ENCODE measurements around the gene C1QTNF3.
"Not testable (repeated sequence)": the region's sequence is repeated elsewhere in the genome, so short reads cannot be mapped to it uniquely, and the experiment has no call there.

The C1QTNF3 gene, protein sequence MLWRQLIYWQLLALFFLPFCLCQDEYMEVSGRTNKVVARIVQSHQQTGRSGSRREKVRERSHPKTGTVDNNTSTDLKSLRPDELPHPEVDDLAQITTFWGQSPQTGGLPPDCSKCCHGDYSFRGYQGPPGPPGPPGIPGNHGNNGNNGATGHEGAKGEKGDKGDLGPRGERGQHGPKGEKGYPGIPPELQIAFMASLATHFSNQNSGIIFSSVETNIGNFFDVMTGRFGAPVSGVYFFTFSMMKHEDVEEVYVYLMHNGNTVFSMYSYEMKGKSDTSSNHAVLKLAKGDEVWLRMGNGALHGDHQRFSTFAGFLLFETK

DNA sequence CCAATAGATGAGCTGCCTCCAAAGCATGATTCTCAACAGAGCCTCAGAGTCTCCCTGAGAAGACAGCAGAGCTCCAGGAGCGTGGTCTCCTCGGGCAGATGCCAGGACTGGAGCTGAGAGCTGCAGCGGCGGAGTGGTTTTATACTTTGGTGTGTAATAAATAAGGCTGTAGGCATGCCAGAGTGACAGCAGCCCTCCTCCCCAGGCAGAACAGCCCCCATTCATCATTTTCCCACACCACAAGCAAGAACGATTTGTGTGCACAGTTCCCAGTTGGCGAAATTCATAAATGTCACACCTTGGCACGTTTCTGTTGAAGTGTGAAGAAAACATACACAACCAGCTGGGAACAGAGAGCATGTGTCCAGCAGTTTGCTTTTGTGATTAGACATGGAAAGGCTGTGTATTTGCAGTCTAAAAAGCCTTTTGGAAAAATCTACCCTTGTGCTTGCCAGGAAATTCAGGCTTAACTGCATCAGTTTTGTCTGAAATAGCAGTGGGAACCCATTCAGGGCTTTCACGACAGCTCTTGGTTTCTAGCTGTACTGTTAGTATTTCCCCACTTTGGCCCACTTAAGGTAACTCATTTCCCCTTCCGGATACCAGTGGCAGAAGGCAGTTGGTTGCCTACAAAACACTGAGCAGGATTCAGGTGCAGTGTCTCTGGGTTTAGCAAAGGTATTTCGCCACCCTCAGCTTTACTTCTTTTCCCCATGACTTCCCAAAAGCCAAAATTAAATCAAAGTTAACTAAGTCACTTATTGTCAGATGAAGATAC is at the start of gene C1QTNF3:
TSS of gene C1QTNF3 (minus strand) at position 115 of the 778 bp plus-strand sequence. CDS start at position 27, 88 bp downstream.
- Mint-ChIP-seq H3K27me3 (no peaks in the 10 kb centered on the region), H3K4me3 (no peak within 1 kb of the TSS)

DNA sequence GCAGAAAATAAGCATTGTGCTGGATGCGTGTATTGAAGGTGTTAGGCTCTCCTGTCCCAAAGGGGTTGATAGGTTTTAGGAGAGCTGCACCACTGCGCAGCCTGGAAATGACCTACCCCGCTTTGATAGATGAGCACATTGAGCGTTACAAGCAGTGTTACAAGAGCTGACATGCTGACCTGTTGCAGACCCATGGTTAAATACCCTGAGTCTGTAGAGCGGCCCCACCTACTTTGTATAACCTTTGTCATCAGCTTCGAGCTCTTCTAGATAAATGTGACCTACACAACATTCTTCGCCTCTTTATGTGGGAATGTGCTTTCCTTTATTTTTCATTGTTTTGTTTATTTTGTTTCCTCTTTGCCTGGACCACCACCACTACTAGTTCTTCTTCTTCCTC is 48.0 kb upstream of the C1QTNF3 start:
- not testable (repeated sequence) for DNase-seq, ATAC-seq, H3K4me3 Mint-ChIP-seq, H3K9me3 Mint-ChIP-seq, H3K27me3 Mint-ChIP-seq, H3K27ac Mint-ChIP-seq, H3K4me1 Mint-ChIP-seq

More for the DNA sequence above, at the start of gene C1QTNF3:
- H3K9me3 Mint-ChIP-seq = no peaks in the 10 kb centered on the region
- no peaks in the 10 kb centered on the region for H3K4me1 Mint-ChIP-seq
- H3K27ac Mint-ChIP-seq = no peak within 1 kb of the TSS
- DNase-seq = no peak
- no peak for ATAC-seq

DNA sequence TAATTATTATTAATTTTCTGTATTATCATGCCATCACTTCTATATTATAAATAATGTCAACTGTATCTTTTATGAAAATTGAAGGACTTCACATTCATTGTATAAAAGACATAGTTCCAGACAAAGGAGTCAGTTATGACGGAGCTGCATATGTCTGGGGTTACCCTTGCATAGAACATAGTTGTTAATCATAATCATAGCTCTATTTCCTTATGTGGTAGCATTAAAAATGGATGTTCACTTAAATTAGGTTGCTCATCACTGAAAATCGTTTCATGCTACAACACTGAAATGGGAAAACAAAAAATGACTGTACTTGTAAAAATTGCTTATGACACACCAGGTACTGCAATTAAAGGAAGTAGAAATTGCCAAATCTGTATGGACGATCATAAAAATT is 46.8 kb upstream of the C1QTNF3 start:
- not testable (repeated sequence) for H3K4me1 Mint-ChIP-seq, H3K9me3 Mint-ChIP-seq, ATAC-seq, H3K27ac Mint-ChIP-seq, H3K27me3 Mint-ChIP-seq, DNase-seq, H3K4me3 Mint-ChIP-seq

DNA sequence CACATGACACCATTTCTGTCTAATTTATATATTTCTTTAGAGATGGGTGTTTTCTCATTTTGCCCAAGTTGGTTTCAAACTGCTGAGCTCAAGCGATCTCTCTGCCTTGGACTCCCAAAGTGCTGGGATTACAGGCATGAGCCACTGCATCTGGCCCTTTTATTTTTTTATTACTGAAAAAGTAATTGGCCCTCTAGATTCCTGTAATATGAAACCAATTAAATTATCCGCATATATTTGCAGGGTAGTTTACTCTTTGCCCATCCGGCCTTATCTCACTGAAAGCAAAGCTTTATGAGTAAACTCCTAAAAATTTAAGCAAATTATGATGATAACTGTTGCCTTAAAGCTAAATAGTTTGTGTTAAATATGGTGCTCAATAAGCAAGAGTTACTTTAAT is 44.7 kb upstream of the C1QTNF3 start:
- H3K9me3 Mint-ChIP-seq, H3K27ac Mint-ChIP-seq, H3K27me3 Mint-ChIP-seq, ATAC-seq, DNase-seq, H3K4me3 Mint-ChIP-seq, H3K4me1 Mint-ChIP-seq: not testable (repeated sequence)

DNA sequence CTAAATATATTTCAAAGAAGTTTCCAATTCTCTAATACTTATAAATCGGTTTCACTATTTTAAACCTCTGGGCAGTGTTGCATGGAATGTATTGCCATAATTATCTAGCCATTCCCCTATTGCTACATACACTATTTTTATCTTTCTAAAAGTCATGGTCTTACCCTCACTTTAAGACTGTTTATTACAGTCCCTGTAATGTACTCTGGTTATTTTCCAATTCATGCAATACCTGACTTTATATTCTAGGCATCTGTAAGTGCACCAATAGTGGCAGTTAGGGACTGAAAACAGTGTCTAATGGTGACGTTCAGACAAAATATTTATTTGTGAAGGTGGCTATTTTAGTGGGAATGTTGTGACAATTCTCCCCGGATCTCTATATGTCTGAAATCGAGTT is 40.9 kb upstream of the C1QTNF3 start:
- H3K27ac Mint-ChIP-seq = not testable (repeated sequence)

DNA sequence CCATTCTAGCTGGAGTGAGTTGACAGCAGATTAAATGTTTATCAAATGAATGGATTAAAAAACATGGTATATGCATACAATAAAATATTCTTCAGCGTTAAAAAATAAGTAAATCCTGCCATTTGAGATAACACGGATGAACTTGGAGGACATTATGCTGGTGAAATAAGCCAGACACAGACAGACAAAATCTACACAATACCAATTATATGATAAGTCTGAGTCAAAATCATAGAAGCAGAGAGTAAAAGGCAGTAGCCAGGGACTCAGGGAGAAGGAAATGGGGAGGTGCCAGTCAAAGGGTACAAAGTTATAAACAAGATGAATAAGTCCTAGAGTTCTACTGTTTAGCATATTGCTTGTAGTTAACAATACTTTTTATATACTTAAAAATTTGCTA is 36.5 kb upstream of the C1QTNF3 start:
- not testable (repeated sequence) for H3K27ac Mint-ChIP-seq, H3K4me1 Mint-ChIP-seq, H3K9me3 Mint-ChIP-seq

More for the DNA sequence above, 40.9 kb upstream of the C1QTNF3 start:
- not testable (repeated sequence) for H3K4me1 Mint-ChIP-seq, H3K9me3 Mint-ChIP-seq, DNase-seq, ATAC-seq, H3K27me3 Mint-ChIP-seq, H3K4me3 Mint-ChIP-seq

DNA sequence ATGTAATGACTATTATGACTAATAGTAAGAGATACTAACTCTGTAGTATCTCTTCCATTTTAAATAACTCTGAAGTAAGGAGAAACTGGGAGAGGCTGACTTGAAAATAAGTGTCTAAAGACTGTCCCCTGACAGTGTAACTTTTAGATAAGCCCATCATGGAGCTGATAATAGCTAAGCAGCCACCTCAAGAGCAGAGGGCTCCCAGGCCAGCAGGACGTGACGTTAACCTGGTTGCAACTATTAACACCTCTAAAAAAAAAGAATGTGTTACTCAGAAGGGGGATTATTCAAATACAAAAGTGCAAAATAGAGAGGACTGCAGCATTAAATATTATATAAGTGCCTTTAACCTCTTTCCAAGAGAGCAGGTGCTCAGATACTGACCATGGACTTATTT is 34.6 kb upstream of the C1QTNF3 start:
- H3K27ac Mint-ChIP-seq, ATAC-seq, H3K9me3 Mint-ChIP-seq, H3K4me1 Mint-ChIP-seq, H3K27me3 Mint-ChIP-seq, H3K4me3 Mint-ChIP-seq, DNase-seq: not testable (repeated sequence)

More for the DNA sequence above, 36.5 kb upstream of the C1QTNF3 start:
- DNase-seq, H3K4me3 Mint-ChIP-seq, H3K27me3 Mint-ChIP-seq, ATAC-seq: not testable (repeated sequence)

DNA sequence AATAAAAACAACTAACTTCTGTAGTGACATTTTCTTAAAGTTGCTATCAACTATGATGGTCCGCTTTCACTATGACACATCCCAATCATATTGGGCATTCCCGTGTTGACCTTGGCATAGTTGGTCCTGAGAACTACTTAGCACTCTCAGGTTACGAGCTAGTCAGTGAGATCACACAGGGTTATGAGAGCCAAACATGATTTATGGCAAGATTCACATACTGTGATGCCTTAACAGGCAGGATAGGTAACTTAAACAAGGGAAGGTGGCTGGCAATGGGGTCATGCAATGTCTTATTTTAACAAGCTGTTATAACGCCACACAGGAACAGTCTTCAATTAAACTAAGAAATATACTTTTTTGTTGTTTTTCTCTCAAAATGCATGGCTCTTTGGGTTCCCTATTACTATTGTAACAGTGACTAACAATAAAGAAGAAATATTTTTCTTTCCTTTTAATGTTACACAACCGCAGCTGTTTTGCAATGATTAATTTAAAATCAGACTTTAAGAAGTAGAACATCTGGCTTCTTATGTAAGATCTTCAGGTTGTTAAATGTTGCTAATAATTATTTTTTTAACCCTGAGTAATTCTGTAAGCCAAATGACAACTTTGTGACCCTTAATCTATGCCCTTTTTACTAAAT is 33.8 kb upstream of the C1QTNF3 start:
- not testable (repeated sequence) for H3K4me1 Mint-ChIP-seq, H3K9me3 Mint-ChIP-seq, H3K4me3 Mint-ChIP-seq, H3K27me3 Mint-ChIP-seq, ATAC-seq, DNase-seq, H3K27ac Mint-ChIP-seq

DNA sequence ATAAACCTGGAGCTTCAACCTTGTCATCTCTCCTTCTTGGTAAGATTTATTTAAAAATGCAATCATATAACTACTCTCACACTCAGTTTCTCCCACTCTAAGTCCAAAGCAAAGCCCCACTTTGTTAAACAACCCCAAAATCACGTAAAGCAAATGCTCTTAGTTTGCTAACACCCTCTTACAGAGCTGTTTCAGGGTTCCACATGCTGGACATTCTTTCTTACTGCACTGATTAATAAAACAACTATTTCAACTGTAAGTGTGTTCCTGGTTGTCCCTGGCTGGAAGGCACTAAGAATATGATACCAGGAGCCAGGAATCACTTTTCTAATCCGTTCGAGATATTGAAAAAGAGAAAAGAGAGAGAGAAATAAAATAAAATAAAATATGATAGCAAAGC is 31.5 kb upstream of the C1QTNF3 start:
- not testable (repeated sequence) for ATAC-seq, H3K27me3 Mint-ChIP-seq, H3K4me3 Mint-ChIP-seq, DNase-seq, H3K4me1 Mint-ChIP-seq, H3K9me3 Mint-ChIP-seq, H3K27ac Mint-ChIP-seq

DNA sequence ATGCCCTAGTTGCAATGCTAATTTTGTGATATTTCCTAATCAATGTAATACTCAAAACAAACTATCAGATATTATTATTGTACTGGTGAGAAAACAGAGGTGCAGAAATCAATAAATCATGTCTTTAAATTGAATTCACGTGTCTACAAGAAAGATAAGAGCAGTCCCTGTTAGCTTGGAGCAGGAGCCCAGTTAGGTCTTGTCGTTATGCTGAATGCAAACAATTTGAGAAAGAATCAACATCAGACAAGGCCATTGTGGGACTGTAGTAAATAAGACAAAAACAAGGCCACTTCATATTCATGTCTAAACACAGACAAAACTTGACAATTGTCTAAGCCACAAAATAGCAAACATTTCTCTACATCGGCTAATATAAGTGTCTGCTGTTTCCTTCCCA is 31.1 kb upstream of the C1QTNF3 start:
- ATAC-seq, H3K9me3 Mint-ChIP-seq, H3K4me1 Mint-ChIP-seq, H3K4me3 Mint-ChIP-seq, H3K27me3 Mint-ChIP-seq, H3K27ac Mint-ChIP-seq, DNase-seq: not testable (repeated sequence)

DNA sequence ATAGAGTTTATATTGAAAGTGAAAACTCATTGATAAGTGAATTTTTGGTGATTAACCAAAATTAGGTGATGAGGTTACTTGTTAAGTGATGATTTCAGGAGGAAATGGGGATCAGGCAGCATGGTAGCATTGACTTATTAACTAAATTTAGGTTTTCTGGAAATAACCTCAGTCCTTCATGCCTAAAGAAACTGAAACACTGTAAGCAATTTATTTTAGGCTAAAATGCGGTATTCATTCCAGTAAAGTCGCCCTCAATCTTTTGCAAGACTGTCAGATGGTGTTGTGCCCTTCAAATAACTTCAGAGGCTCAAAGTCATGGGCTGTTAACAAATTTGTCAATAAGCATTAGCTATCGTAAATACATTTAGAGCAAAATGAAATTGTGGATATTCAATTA is 27.6 kb upstream of the C1QTNF3 start:
- not testable (repeated sequence) for H3K27me3 Mint-ChIP-seq, H3K4me3 Mint-ChIP-seq, ATAC-seq, H3K4me1 Mint-ChIP-seq, H3K9me3 Mint-ChIP-seq, DNase-seq, H3K27ac Mint-ChIP-seq

DNA sequence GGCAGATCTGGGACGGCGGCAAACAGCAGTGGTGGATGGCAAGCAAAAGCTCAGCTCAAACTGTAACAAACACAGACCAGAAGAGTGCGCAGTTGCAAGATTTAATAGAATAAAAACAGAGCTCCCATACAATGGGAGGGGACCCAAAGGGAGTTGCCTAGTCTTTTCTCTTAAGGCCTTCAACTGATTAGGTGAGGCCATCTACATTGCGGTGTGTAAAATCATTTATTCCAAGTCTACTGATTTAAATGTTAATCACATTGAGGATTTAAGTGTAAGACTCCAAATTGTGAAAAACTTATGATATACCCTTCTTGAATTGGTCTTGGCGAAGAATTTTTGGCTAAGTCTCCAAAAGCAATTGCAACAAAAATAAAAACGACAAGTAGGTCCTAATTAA is 21.6 kb upstream of the C1QTNF3 start:
- Mint-ChIP-seq H3K4me3 (no peak overlapping the region), H3K4me1 (no peaks in the 10 kb centered on the region), H3K9me3 (peaks cover 0 to 6% of the 10 kb centered on the region in 2 donors), H3K27me3 (no peaks in the 10 kb centered on the region), H3K27ac (peak overlapping the region in 1 of 2 donors; percentile 95)
- ATAC-seq (no peak), DNase-seq (no peak)

DNA sequence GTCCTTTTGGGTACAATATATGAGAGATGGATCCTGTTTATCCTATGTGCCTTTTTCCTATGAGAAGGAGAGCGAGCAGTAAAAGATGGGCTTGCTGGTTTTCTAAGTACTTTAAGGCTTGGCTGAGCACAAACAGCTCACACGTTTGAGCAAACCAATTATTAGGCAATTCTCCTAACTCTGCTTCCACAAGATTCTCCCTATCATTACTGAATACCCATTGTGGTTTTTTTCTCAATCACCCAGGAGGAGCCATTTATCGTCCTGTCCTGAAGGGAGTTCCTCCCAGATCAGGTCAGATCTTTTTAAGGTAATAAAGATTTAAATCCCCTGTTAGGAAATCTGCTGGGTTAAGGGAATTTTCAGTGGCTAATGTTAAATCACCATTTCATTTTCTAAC is 19.4 kb upstream of the C1QTNF3 start:
- ATAC-seq = no peak
- Mint-ChIP-seq H3K4me1 (no peaks in the 10 kb centered on the region), H3K27ac (no peak overlapping the region), H3K4me3 (no peak overlapping the region), H3K27me3 (no peaks in the 10 kb centered on the region), H3K9me3 (peaks cover 0 to 6% of the 10 kb centered on the region in 2 donors)
- DNase-seq = no peak

DNA sequence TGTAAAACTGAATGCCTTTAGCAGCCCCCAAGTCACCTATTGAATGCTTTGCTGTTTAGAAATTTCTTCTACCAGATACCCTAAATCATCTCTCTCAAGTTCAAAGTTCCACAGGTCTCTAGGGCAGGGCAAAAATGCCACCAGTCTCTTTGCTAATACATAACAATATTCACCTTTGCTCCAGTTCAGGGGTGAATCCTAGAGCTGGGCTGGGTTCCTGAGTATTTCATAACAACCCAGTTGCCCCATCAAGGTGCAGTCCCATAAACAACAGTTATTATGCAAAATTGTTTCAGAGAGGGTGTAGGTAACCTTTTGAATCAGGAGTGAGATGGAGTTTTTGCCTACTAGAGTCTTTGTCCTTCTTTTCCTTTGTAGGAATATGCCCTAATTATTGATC is 19.0 kb upstream of the C1QTNF3 start:
- Mint-ChIP-seq H3K27ac (no peak overlapping the region), H3K4me1 (no peaks in the 10 kb centered on the region), H3K9me3 (peaks cover 0 to 3% of the 10 kb centered on the region in 2 donors), H3K27me3 (no peaks in the 10 kb centered on the region), H3K4me3 (no peak overlapping the region)
- ATAC-seq = no peak
- DNase-seq = no peak

DNA sequence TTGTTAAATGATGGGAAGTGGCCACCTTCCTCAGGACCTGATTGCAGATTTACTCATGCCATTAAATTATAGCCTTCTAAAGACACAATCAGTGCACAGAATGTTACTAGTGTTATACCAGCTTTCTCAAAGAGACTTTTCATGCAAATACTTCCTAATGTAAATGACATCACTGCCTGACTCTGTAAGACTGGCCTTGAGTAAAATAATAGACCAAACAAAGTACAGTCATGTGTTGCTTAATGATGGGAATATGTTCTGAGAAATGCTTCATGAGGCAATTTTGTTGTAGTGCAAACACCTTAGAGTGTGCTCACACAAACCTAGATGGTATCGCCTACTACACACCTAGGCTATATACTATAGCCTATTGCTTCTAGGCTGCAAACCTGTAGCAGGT is 17.0 kb upstream of the C1QTNF3 start:
- H3K27ac Mint-ChIP-seq = no peak overlapping the region
- DNase-seq (no peak), ATAC-seq (no peak)
- no peaks in the 10 kb centered on the region for H3K27me3 Mint-ChIP-seq
- no peak overlapping the region for H3K4me3 Mint-ChIP-seq
- H3K9me3 Mint-ChIP-seq = no peaks in the 10 kb centered on the region
- no peaks in the 10 kb centered on the region for H3K4me1 Mint-ChIP-seq

DNA sequence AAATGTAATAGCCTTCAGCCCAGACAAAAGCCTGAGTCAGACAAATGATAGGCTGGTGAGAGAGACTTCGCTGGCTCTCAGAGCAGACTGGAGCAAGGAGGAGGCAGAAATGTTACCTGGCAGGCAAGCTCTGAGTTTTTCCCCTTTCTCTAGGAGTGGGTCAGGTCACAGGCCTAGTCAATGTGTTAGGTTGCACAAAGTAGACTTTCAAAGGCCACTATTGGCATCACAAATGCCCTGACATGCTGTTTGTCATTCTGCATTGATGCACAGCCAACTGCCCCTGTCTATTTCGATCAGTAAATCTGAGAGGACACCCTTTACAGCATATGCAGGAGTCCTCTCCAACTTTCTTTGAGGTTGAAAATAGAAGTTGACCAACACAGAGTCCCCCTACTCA is 15.5 kb upstream of the C1QTNF3 start:
- Mint-ChIP-seq H3K27me3 (no peaks in the 10 kb centered on the region), H3K4me1 (no peaks in the 10 kb centered on the region), H3K9me3 (no peaks in the 10 kb centered on the region), H3K27ac (no peak overlapping the region), H3K4me3 (no peak overlapping the region)
- ATAC-seq = no peak
- no peak for DNase-seq

Data from stimulated activated naive CD8-positive, alpha-beta T cell treated with anti-CD3 and anti-CD28 coated beads, Interleukin-15, amount 100 ng/mL, for 72 hours (primary cell).